HUES48 (cell line): ENCODE measurements around the gene POLL.
"Not testable (repeated sequence)": the region's sequence is repeated elsewhere in the genome, so short reads cannot be mapped to it uniquely, and the experiment has no call there.

ENCODE experiments used
- H3K27ac ChIP-seq: one replicate; pipeline ENCODE4 v1.7.0; 2013; ENCODE audit warnings: low read depth, low read length, inconsistent platforms
- H3K27me3 ChIP-seq: 2 replicates; pipeline ENCODE4 v1.6.1; 2013; ENCODE audit warnings: mild to moderate bottlenecking, low read length; ENCODE audit not compliant: control insufficient read depth, insufficient read depth
- H3K36me3 ChIP-seq: 2 replicates; pipeline ENCODE4 v1.6.1; 2013; ENCODE audit warnings: low read length; ENCODE audit not compliant: control insufficient read depth, insufficient read depth
- H3K4me1 ChIP-seq: 2 replicates; pipeline ENCODE4 v1.6.1; 2013; ENCODE audit warnings: mild to moderate bottlenecking, low read length; ENCODE audit not compliant: control insufficient read depth, insufficient read depth
- H3K4me3 ChIP-seq: 2 replicates; pipeline ENCODE4 v1.5.1; 2013; ENCODE audit warnings: mild to moderate bottlenecking, low read depth, low read length
- H3K9ac ChIP-seq: 2 replicates; pipeline ENCODE4 v1.6.1; 2013; ENCODE audit warnings: mild to moderate bottlenecking, low read depth, low read length, moderate library complexity
- H3K9me3 ChIP-seq: 2 replicates; pipeline ENCODE4 v1.6.1; 2013; ENCODE audit warnings: low read length; ENCODE audit not compliant: control insufficient read depth, insufficient read depth

Gene POLL

DNA sequence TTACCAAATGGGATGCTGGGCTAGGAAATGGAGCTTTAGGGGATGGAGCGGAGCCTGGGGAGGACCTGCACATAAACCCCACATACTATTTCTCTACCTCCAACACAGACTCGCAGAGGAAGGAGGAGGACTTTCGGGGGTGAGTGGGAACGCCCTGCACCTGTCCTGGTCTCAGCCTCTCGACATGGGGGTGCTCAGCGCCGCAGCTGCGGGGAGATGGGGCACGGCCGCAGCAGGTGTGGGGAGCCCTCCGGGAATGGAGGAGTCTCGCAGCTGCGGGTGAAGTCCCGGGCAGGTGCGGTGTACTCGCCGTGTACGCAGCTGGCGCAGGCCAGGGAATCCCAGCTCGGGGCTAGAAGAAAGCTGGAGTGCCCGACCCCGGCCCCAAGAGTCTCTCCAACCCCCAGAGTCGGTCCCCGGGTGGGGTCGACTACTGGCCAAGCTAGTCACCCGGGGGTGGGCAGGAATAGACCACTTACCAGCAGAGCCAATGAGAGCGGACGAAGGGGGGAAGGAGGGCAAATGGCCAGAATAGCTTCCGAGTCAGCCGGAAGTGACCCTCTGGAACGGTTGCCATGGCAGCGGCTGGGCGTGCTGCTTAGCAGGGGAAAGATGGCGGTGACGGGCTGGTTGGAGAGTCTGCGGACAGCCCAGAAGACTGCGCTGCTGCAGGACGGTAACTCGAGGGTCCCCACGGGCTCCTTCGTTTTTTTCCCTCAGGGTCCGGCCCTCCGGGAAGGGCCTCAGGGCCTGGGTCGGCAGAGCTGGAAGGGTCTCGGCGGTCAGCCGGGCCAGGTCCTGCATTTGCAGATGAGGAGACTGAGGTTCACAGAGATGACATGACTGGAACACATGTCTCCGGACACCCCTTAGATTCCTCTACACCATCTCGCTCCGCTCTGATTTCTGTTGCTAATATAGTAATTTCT, at the start of gene POLL, which contains the start of gene DPCD:
Gene POLL (minus strand): TSS at position 533 of the 929 bp plus-strand sequence. CDS start 897 bp downstream, outside the sequence.
Gene DPCD (plus strand): TSS at position 597 of the 929 bp plus-strand sequence. CDS start 16 bp downstream, at position 613.
- H3K36me3 ChIP-seq: peaks cover 28% of the 10 kb centered on the region

DNA sequence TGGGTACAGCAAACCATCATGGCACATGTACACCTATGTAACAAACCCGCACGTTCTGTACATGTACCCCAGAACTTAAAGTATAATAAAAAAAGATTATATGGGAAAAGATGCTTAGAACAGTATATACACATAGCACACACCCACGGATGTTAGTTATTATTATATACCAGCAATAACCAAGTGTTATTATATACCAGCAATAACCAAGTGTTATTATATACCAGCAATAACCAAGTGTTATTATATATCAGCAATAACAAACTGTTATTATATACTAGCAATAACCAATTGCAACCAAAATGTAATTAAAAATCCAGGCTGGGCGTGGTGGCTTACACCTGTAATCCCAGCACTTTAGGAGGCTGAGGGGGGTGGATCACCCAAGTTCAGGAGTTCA, 45.5 kb upstream of the POLL start:
- H3K9me3 ChIP-seq, H3K4me3 ChIP-seq, H3K27me3 ChIP-seq, H3K9ac ChIP-seq, H3K36me3 ChIP-seq, H3K27ac ChIP-seq, H3K4me1 ChIP-seq: not testable (repeated sequence)

More for the DNA sequence above, at the start of gene POLL, which contains the start of gene DPCD:
- peak within 1 kb of the TSS; percentile 42 for H3K27ac ChIP-seq
- peak within 1 kb of the TSS; percentile 97 for H3K4me3 ChIP-seq
- peaks cover 11% of the 10 kb centered on the region for H3K4me1 ChIP-seq
- peak within 1 kb of the TSS; percentile 66 for H3K9ac ChIP-seq
- no peaks in the 10 kb centered on the region for H3K9me3 ChIP-seq
- H3K27me3 ChIP-seq: no peaks in the 10 kb centered on the region

DNA sequence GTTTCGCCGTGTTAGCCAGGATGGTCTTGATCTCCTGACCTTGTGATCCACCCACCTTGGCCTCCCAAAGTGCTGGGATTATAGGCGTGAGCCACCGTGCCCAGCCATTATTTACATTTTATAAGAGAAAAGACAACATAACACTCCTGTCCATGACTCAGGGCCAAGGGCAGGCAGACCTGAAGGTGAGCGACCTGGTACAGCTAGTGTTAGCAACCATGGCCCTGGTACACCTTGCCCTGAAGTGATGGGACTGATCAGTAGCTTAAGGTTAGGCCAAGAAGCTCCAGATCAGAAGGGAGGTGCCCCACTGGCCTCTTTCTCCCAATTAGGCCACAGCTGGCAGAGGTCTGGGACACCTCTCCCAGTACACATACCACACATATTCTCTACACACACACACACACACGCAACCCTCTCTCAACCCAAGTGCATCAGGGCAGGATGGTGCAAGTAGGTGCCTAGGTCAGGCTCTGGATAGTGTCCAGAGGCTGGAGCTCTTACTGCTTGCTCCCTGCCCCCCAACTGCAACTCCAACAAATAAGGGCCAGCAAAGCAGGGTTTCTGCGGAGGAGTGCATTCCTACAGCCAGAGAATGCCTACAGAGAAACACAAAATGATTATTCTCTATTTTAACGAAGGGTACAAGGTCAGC, 43.9 kb upstream of the POLL start:
- H3K27me3 ChIP-seq: no peaks in the 10 kb centered on the region
- no peak overlapping the region for H3K4me3 ChIP-seq
- H3K9me3 ChIP-seq: no peaks in the 10 kb centered on the region
- no peaks in the 10 kb centered on the region for H3K36me3 ChIP-seq
- no peaks in the 10 kb centered on the region for H3K4me1 ChIP-seq
- H3K9ac ChIP-seq: no peak overlapping the region
- H3K27ac ChIP-seq: no peak overlapping the region

DNA sequence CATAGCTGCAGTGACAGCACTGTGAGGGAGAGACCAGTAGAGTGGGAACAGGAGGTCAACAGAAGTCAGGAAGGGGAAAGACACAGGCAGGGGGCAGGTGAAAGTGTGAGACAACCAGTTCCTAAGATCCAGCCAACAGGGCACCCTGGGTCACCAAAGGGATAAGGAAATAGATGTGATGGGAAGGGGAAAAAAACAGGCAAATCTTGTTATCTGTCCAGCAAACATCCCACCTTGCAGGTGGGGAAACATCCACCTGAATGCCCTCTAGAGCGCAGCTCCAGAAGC, 42.5 kb upstream of the POLL start:
- H3K9me3 ChIP-seq: no peaks in the 10 kb centered on the region
- H3K36me3 ChIP-seq: no peaks in the 10 kb centered on the region
- no peak overlapping the region for H3K9ac ChIP-seq

DNA sequence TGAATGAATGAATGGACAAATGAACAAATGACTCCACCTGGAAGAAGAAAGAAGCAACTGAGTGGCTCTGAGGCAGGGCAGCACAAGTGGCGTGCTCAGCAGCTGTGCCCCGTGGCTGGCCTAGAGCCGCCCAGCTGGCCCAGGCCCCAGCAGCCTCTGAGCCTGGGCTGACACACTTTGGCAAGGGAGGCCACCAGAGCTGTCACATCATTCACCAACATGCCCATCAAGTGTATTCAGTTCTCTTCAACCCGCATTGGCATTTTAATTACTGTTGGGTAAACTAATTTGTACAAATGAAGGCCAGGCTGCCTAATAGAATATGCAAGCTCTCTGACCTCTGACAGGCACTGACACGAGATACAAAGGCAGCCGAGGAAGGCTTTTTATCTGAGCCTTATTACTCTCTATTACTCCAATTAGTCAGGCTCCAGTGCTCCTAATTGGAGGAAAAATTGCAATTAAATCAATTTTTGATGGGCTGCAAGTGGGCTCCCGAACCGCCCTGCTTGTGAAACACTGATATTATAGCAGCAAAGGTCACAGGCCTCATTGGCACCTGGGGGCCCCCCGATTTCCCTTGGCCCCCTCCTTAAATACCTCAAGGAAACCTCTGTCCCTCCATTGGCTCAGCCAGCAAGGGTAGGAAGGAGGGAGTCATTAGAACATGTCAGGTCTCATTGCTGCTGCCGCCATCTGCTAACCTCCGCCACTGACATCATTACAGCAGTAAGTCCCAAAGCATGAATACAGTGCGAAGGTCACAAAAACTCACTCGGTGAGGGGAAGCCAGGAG, 42.0 kb upstream of the POLL start:
- Histone ChIP-seq H3K9me3 (no peaks in the 10 kb centered on the region), H3K4me3 (no peak overlapping the region), H3K27me3 (no peaks in the 10 kb centered on the region), H3K36me3 (no peaks in the 10 kb centered on the region), H3K27ac (no peak overlapping the region), H3K4me1 (no peaks in the 10 kb centered on the region), H3K9ac (no peak overlapping the region)

More for the DNA sequence above, 42.5 kb upstream of the POLL start:
- Histone ChIP-seq H3K4me1 (no peaks in the 10 kb centered on the region), H3K27me3 (no peaks in the 10 kb centered on the region), H3K4me3 (no peak overlapping the region), H3K27ac (no peak overlapping the region)

- peaks cover 11% of the 10 kb centered on the region for H3K36me3 ChIP-seq
- no peak overlapping the region for H3K9ac ChIP-seq
- no peaks in the 10 kb centered on the region for H3K27me3 ChIP-seq
- no peak overlapping the region for H3K4me3 ChIP-seq
- H3K9me3 ChIP-seq: no peaks in the 10 kb centered on the region
- no peak overlapping the region for H3K27ac ChIP-seq
- no peaks in the 10 kb centered on the region for H3K4me1 ChIP-seq
Measured at GRCh38 chr10:101625821-101626412, 37.9 kb upstream of the POLL start.

DNA sequence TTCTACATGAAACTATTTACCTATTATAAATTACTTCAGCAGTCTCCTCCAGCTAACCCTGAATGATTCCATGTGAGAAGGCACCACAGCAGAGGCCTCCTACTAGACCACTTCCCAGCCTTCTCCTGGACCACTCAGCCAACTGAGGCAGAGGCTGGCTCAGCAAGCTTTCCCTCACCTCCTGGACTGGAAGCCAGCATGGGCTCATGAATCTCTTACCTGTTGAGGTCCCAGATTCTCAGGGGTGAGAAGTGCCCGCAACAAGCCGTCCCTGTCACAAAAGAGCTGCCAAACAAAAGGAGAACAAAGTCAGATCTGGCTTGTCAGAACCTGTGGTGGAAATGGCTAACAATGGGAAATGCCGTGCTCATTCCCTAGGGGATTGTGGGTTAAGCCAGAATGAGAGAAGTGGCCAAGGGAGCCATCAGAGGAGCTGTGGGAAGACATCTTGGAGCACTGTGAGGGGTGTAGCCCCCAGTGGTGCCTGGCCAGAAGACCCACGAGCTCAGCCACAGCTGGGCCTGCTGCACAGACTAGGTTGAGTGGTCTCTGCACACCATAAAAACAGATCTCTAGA, 36.6 kb upstream of the POLL start:
- Histone ChIP-seq H3K27ac (no peak overlapping the region), H3K9ac (no peak overlapping the region), H3K27me3 (no peaks in the 10 kb centered on the region), H3K4me3 (no peak overlapping the region), H3K36me3 (peaks cover 12% of the 10 kb centered on the region), H3K9me3 (no peaks in the 10 kb centered on the region), H3K4me1 (no peaks in the 10 kb centered on the region)

DNA sequence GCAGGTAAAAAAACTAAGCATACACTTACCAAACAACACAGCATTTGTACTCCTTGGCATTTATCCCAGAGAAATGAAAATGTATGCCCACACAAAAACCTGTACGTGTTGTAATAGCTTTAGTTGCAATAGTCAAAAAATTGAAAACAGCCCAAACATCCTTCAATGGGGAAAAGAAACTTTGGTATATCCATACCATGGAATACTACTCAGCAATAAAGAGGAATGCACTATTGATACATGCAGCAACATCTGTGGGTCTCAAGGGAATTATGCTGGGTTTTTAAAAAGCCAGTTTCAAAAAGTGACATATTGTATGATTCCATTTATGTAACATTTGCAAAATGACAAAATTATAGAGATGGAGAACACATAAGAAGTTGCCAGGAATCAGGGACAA, 35.5 kb upstream of the POLL start:
- Histone ChIP-seq H3K36me3 (peaks cover 12% of the 10 kb centered on the region), H3K4me3 (no peak overlapping the region), H3K27ac (no peak overlapping the region), H3K9ac (no peak overlapping the region), H3K27me3 (no peaks in the 10 kb centered on the region), H3K9me3 (no peaks in the 10 kb centered on the region), H3K4me1 (no peaks in the 10 kb centered on the region)

GRCh38 chr10:101619983-101620382, 31.9 kb upstream of the POLL start:
- Histone ChIP-seq H3K9me3 (no peaks in the 10 kb centered on the region), H3K4me3 (no peak overlapping the region), H3K4me1 (peaks cover 10% of the 10 kb centered on the region), H3K36me3 (peaks cover 12% of the 10 kb centered on the region), H3K9ac (no peak overlapping the region), H3K27ac (no peak overlapping the region), H3K27me3 (no peaks in the 10 kb centered on the region)

DNA sequence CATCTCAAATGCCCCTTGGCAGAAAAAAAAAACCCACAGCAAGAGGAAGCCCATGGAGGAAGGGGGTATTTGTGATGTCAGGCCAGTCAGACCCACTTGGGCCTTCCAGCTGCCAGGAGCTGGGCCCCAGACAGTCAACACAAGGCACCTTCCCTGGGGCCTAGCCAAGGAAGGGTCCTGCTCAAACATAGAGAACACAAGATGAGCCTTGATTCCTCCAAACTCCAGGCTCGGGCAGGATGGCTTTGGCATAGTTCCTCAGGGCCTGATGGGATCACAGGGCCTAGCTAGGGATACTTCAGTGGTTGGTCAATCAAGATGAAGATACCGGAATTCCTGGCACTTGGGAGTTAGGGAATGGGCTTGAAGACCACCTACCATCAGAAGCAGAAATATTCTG, 30.8 kb upstream of the POLL start:
- no peak overlapping the region for H3K27ac ChIP-seq
- H3K4me3 ChIP-seq: no peak overlapping the region
- H3K27me3 ChIP-seq: no peaks in the 10 kb centered on the region
- peaks cover 7% of the 10 kb centered on the region for H3K36me3 ChIP-seq
- H3K4me1 ChIP-seq: peaks cover 21% of the 10 kb centered on the region
- no peaks in the 10 kb centered on the region for H3K9me3 ChIP-seq
- no peak overlapping the region for H3K9ac ChIP-seq
